HepG2 (cell line): ENCODE data around the gene CDH1. TPM values are rescaled to one million over a fixed set of nuclear protein-coding genes. Genes with fewer than 3 reads are reported as not detected.
A peak's percentile ranks its signal among the peaks of the same experiment; 100 is the strongest.

Experiments
- AKAP8 ChIP-seq: sonication (generic); formaldehyde crosslinking; IDR thresholded peaks from 2 replicates; pipeline ENCODE4 v1.5.1; 2020; ENCODE audit warnings: mild to moderate bottlenecking, missing genetic modification reagents
- BRCA1 ChIP-seq: sonication (generic); formaldehyde crosslinking; IDR thresholded peaks from 2 replicates; pipeline ENCODE4 v1.4.0; 2020; ENCODE audit warnings: missing genetic modification reagents
- CC2D1A ChIP-seq: sonication (generic); formaldehyde crosslinking; IDR thresholded peaks from 2 replicates; pipeline ENCODE4 v1.8.1; 2023; ENCODE audit warnings: mild to moderate bottlenecking, missing genetic modification reagents
- ELF1 ChIP-seq: sonication (generic); formaldehyde crosslinking; IDR thresholded peaks from 2 replicates; pipeline ENCODE4 v1.4.0; 2020; ENCODE audit warnings: missing genetic modification reagents
- EP300 ChIP-seq, 3 experiments: sonication (generic) in 1 of 3; formaldehyde crosslinking in 1 of 3; IDR thresholded peaks; 2 replicates each; pipeline versions ENCODE4 v1.5.1 to v1.6.1; 2011 to 2020; ENCODE audit warnings: low read depth in 2 of 3, low read length in 2 of 3, borderline replicate concordance in 1 of 3, improper control_type of control experiment in 1 of 3, mild to moderate bottlenecking in 1 of 3, missing genetic modification reagents in 1 of 3, moderate library complexity in 1 of 3
- ETV5 ChIP-seq: IDR thresholded peaks from 2 replicates; pipeline ENCODE4 v1.6.1; 2018; ENCODE audit warnings: missing biosample characterization, missing genetic modification reagents, inconsistent platforms, borderline replicate concordance
- FOXO1 ChIP-seq: sonication (generic); formaldehyde crosslinking; IDR thresholded peaks from 2 replicates; pipeline ENCODE4 v1.4.0; 2020; ENCODE audit warnings: missing genetic modification reagents
- GABPB1 ChIP-seq: IDR thresholded peaks from 2 replicates; pipeline ENCODE4 v1.6.1; 2016; ENCODE audit warnings: mild to moderate bottlenecking, missing genetic modification reagents, moderate library complexity, missing compliant biosample characterization
- IRF2 ChIP-seq: IDR thresholded peaks from 2 replicates; pipeline ENCODE4 v1.6.1; 2018; ENCODE audit warnings: missing genetic modification reagents, missing compliant biosample characterization
- MAZ ChIP-seq, 2 experiments: sonication (generic) in 1 of 2; formaldehyde crosslinking in 1 of 2; IDR thresholded peaks; 2 replicates each; pipeline versions ENCODE4 v1.5.0 to v1.6.1; 2012 to 2020; ENCODE audit warnings: low read depth in 2 of 2, mild to moderate bottlenecking in 2 of 2, borderline replicate concordance in 1 of 2, improper control_type of control experiment in 1 of 2, low read length in 1 of 2, missing genetic modification reagents in 1 of 2, moderate library complexity in 1 of 2
- MIXL1 ChIP-seq: IDR thresholded peaks from 2 replicates; pipeline ENCODE4 v1.6.1; 2016
- NR2F6 ChIP-seq, 2 experiments: IDR thresholded peaks; 2 replicates each; pipeline ENCODE4 v1.6.1; 2016; ENCODE audit warnings: antibody characterized with exemption in 1 of 2, mild to moderate bottlenecking in 1 of 2
- SNAPC2 ChIP-seq: sonication (generic); formaldehyde crosslinking; IDR thresholded peaks from 2 replicates; pipeline ENCODE4 v1.8.1; 2022; ENCODE audit warnings: mild to moderate bottlenecking, missing genetic modification reagents
- SOX13 ChIP-seq, 3 experiments: fragments of 450-650 bp in 1 of 3; sonication (generic) in 1 of 3; formaldehyde crosslinking in 1 of 3; IDR thresholded peaks in 2 of 3; conservative IDR thresholded peaks in 1 of 3; 2 replicates each; pipeline versions ENCODE4 v1.5.0 to v1.6.1; 2016 to 2020; ENCODE audit warnings: antibody characterized with exemption in 1 of 3, mild to moderate bottlenecking in 1 of 3, missing compliant biosample characterization in 1 of 3, missing genetic modification reagents in 1 of 3, moderate library complexity in 1 of 3
- SOX5 ChIP-seq: IDR thresholded peaks from 2 replicates; pipeline ENCODE4 v1.6.1; 2016; ENCODE audit warnings: borderline replicate concordance
- SPEN ChIP-seq: sonication (generic); formaldehyde crosslinking; IDR thresholded peaks from 2 replicates; pipeline ENCODE4 v1.5.1; 2020; ENCODE audit warnings: low read depth, mild to moderate bottlenecking, missing genetic modification reagents
- TFE3 ChIP-seq: IDR thresholded peaks from 2 replicates; pipeline ENCODE4 v1.6.1; 2016
- THAP7 ChIP-seq: sonication (generic); formaldehyde crosslinking; IDR thresholded peaks from 2 replicates; pipeline ENCODE4 v1.8.1; 2023; ENCODE audit warnings: mild to moderate bottlenecking, missing genetic modification reagents
- ZMAT3 ChIP-seq: sonication (generic); formaldehyde crosslinking; conservative IDR thresholded peaks from 2 replicates; pipeline ENCODE4 v1.7.0; 2021; ENCODE audit warnings: missing genetic modification reagents
- ZNF12 ChIP-seq: sonication (generic); formaldehyde crosslinking; IDR thresholded peaks from 2 replicates; pipeline ENCODE4 v1.5.0; 2020; ENCODE audit warnings: missing genetic modification reagents
- ZNF20 ChIP-seq: sonication (generic); formaldehyde crosslinking; IDR thresholded peaks from 2 replicates; pipeline ENCODE4 v1.4.0; 2020; ENCODE audit warnings: mild to moderate bottlenecking, moderate library complexity, missing genetic modification reagents
- ZNF329 ChIP-seq: sonication (generic); formaldehyde crosslinking; IDR thresholded peaks from 2 replicates; pipeline ENCODE4 v1.9.0; 2021; ENCODE audit warnings: low read depth, mild to moderate bottlenecking, missing genetic modification reagents
- ZNF431 ChIP-seq: sonication (generic); formaldehyde crosslinking; IDR thresholded peaks from 2 replicates; pipeline ENCODE4 v1.9.0; 2022; ENCODE audit warnings: missing genetic modification reagents, low read depth, mild to moderate bottlenecking, borderline replicate concordance
- ZNF605 ChIP-seq: sonication (generic); formaldehyde crosslinking; IDR thresholded peaks from 2 replicates; pipeline ENCODE4 v1.8.0; 2022; ENCODE audit warnings: mild to moderate bottlenecking, missing genetic modification reagents
- ZNF607 ChIP-seq: sonication (generic); formaldehyde crosslinking; IDR thresholded peaks from 2 replicates; pipeline ENCODE4 v1.5.1; 2020; ENCODE audit warnings: missing genetic modification reagents, mild to moderate bottlenecking, borderline replicate concordance
- ZNF614 ChIP-seq: IDR thresholded peaks from 2 replicates; pipeline ENCODE4 v1.6.1; 2018; ENCODE audit warnings: missing biosample characterization, missing genetic modification reagents, inconsistent platforms, borderline replicate concordance
- ZNF878 ChIP-seq: sonication (generic); formaldehyde crosslinking; IDR thresholded peaks from 2 replicates; pipeline ENCODE4 v1.8.1; 2023; ENCODE audit warnings: mild to moderate bottlenecking, missing genetic modification reagents, moderate library complexity
- ZSCAN25 ChIP-seq: sonication (generic); formaldehyde crosslinking; IDR thresholded peaks from 2 replicates; pipeline ENCODE4 v1.8.0; 2022; ENCODE audit warnings: mild to moderate bottlenecking, missing genetic modification reagents
- polyA plus RNA-seq, 8 experiments: library from polyadenylated mRNA; depleted of rRNA in 3 of 8; stranded (reverse) in 7 of 8; unstranded in 1 of 8; fragments of >200 nt; fragmentation: Illumina TruSeq in 4 of 8; extraction: Trizol in 4 of 8; gene quantifications; 2 replicates each; pipeline versions ENCODE4 v1.2.1 to v1.2.3, GENCODE V29; 2011 to 2016; ENCODE audit warnings: low read depth in 4 of 8, missing spikeins in 1 of 8, mixed read lengths in 1 of 8; ENCODE audit not compliant: insufficient read depth in 1 of 8
- total RNA-seq, 5 experiments: library from RNA; depleted of rRNA; stranded (reverse); fragments of >200 nt; fragmentation: Illumina TruSeq; extraction: Trizol; gene quantifications; 2 replicates each; pipeline ENCODE4 v1.2.3, GENCODE V29; 2016; ENCODE audit warnings: low read depth in 1 of 5

Gene CDH1
- total and polyA plus RNA-seq, 2 of the 13 experiments (the other 11 are each of a cell fraction or from before 2014, with no cell fraction given), result 0.95 to 9.8 TPM

- peak; percentile 57; the same call in 1 of the 2 replicates for TF ChIP-seq SPEN (CRISPR knock-in tag)
- 0 out of 2 replicates have a peak, but pooled peaks have one; percentile 38 for TF ChIP-seq ZNF431
- TF ChIP-seq THAP7 (CRISPR knock-in tag), result peak; percentile 95; the same call in 1 of the 2 replicates
- TF ChIP-seq IRF2 (CRISPR knock-in tag), result peak; percentile 90
- TF ChIP-seq ZNF20 (CRISPR knock-in tag), result no peak
- peak; percentile 65; the same call in 1 of the 2 replicates for TF ChIP-seq SNAPC2 (CRISPR knock-in tag)
- no peak for TF ChIP-seq NR2F6 (IDR thresholded peaks at IDR 0.05)
- TF ChIP-seq NR2F6 (CRISPR knock-in tag; IDR thresholded peaks at IDR 0.05), result peak; percentile 62; the same call in 1 of the 2 replicates
- TF ChIP-seq TFE3 (CRISPR knock-in tag), result peak; percentile 53; the same call in 1 of the 2 replicates
- TF ChIP-seq MAZ (IDR thresholded peaks at IDR 0.05; ENCODE audit: borderline replicate concordance, low read depth, low read length), result peak; percentile 79; the same call in 1 of the 2 replicates
- peak; percentile 81 for TF ChIP-seq MAZ (CRISPR knock-in tag; IDR thresholded peaks at IDR 0.05; ENCODE audit: low read depth)
- peak; percentile 47; the same call in 1 of the 2 replicates for TF ChIP-seq FOXO1 (CRISPR knock-in tag)
- TF ChIP-seq CC2D1A (CRISPR knock-in tag), result no peak
- TF ChIP-seq SOX5, result peak; percentile 39
- peak; percentile 96 for TF ChIP-seq ZSCAN25 (CRISPR knock-in tag)
- peak; percentile 85 for TF ChIP-seq ZNF605 (CRISPR knock-in tag)
- peak; percentile 76 for TF ChIP-seq MIXL1 (CRISPR knock-in tag)
- TF ChIP-seq ZMAT3 (CRISPR knock-in tag), result 0 out of 2 replicates have a peak, but pooled peaks have one; percentile 48
- TF ChIP-seq ZNF12 (CRISPR knock-in tag), result peak; percentile 18; the same call in 1 of the 2 replicates
- TF ChIP-seq ZNF329 (CRISPR knock-in tag), result peak; percentile 76; the same call in 1 of the 2 replicates
- peak; percentile 89 for TF ChIP-seq ZNF614
- peak; percentile 31; the same call in 1 of the 2 replicates for TF ChIP-seq GABPB1
- no peak for TF ChIP-seq ZNF878
- no peak for TF ChIP-seq BRCA1 (CRISPR knock-in tag)
- peak; percentile 47; the same call in 1 of the 2 replicates for TF ChIP-seq ETV5 (CRISPR knock-in tag)
- TF ChIP-seq EP300 (IDR thresholded peaks at IDR 0.05; ENCODE audit: low read depth in 2 of 2, low read length in 2 of 2), result 0 out of 4 replicates have a peak, but pooled peaks of 1 of the 2 experiments have one; percentile 39
- no peak for TF ChIP-seq EP300 (CRISPR knock-in tag; IDR thresholded peaks at IDR 0.05; ENCODE audit: borderline replicate concordance)
- TF ChIP-seq AKAP8 (CRISPR knock-in tag), result no peak
- peak; percentile 56 for TF ChIP-seq ELF1 (CRISPR knock-in tag)
- TF ChIP-seq ZNF607 (CRISPR knock-in tag), result peak; percentile 39; the same call in 1 of the 2 replicates
- no peak for TF ChIP-seq SOX13 (IDR thresholded peaks at IDR 0.05)
- 0 out of 4 replicates have a peak, but pooled peaks of 1 of the 2 experiments have one; percentile 23 for TF ChIP-seq SOX13 (CRISPR knock-in tag; conservative IDR thresholded peaks at IDR 0.05 in 1 of 2, IDR thresholded peaks at IDR 0.05 in 1 of 2)
Measured at GRCh38 chr16:68704232-68704867, 32.7 kb upstream of the CDH1 start (continued).
